GM20000 (cell line): ENCODE results near the gene SERTAD4.

Experiments
- DNase-seq: peaks from one replicate; pipeline ENCODE4 v3.0.0; 2012; ENCODE audit warnings: low spot score
- CTCF ChIP-seq: IDR thresholded peaks from 2 replicates; pipeline ENCODE4 v1.5.1; 2012; ENCODE audit warnings: mild to moderate bottlenecking, control low read depth; ENCODE audit errors: extremely low read depth, missing control alignments

SERTAD4 gene

GRCh38 chr1:210222340-210223006 lies 10.1 kb upstream of the SERTAD4 start:
- no peak for DNase-seq
- no peak for TF ChIP-seq CTCF

DNA sequence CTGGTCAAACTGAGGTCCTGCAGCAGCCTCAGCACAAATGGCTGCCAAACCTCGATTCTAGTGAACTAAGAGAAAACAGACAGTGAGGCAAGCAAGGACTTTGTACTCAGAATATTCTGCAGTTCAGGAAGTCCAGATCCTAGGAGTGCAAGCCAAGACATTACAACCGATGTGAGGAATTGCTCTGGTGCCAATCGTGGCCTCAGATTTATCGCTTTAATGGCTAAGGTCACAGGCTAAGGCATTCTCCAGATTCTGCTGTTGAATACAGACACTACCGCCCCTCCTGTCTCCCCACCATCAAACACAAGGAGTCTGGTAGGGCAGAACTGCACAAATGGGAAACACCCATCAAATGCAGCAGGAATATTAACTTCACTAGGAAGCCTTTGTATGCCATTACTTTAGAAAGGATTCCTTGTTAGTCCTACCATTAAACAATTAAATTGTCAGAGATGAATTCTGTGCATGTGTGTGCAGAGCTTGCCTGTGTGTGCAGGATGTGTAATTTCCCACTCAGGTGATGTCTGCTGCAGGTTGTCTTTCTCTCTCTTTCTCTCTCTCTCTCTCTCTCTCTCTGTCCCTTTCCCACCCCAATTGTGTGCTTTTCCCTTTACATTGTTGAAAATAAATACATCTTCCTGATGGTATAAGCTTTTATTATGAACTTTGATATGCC lies 9.2 kb upstream of the SERTAD4 start:
- no peak for DNase-seq
- TF ChIP-seq CTCF = no peak

GRCh38 chr1:210228158-210228557 lies 4.4 kb upstream of the SERTAD4 start:
- TF ChIP-seq CTCF = no peak
- no peak for DNase-seq

DNA sequence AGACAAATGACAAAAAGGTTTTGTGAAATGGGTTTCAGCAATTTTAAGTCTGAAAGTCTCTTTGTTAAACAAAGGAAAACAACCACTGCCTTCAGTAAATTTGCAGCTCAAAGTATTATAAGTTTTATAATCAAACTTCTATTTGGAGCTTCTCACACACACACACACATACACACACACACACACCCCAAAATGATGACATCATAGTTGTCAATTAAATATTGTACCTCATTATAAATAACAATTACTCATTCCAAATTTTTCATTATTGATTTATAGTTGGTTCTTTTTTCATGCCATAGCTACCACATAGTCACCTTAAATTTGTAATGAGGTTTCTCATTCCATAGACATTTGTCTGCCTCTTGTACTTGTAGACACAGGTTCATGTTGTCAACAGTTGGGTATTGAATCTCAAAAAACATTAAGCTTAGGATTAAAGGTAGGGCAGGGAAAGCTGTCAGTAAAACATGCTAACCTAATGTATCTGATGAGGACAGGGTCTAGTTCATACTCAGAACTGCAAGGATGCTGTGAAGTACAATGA lies 2.4 kb upstream of the SERTAD4 start:
- TF ChIP-seq CTCF = no peak
- no peak for DNase-seq

- DNase-seq = no peak
- no peak for TF ChIP-seq CTCF
Measured at GRCh38 chr1:210231846-210232510, 618 bp upstream of the SERTAD4 start.

GRCh38 chr1:210233216-210233494 lies 559 bp downstream of the SERTAD4 start:
- DNase-seq = peak; percentile 52

More at GRCh38 chr1:210233216-210233494, 559 bp downstream of the SERTAD4 start:
- TF ChIP-seq CTCF = no peak
